Measurements from ENCODE around the gene C16orf87. TPM values are rescaled to one million over a fixed set of nuclear protein-coding genes. Genes with fewer than 3 reads are reported as not detected.
"Not testable (repeated sequence)": the region's sequence is repeated elsewhere in the genome, so short reads cannot be mapped to it uniquely, and the experiment has no call there.

The C16orf87 gene
- total RNA-seq, 2 experiments from 2014 or later, result 16.5 to 17.9 TPM

DNA sequence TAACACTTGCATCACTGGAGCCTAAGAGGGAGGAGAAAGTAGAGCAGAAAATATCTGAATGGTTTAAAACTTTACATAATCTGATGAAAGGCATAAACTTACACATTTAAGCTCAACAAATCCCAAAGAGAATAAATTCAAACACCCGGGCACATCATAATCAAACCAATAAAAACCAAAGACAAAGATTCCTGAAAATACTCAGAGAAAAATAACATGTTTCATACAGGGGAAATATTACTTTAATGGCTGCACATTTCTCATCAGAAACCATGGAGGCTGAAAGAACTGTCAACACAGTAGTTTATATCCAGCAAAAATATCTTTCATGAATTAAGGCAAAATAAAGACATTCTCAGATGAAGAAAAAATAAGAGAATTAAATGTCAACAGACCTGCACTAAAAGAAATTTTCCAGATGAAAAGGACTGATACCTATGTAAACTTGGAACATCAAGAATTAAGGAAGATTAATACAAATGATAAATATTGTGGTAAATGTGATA is 34.2 kb downstream of the C16orf87 start:
- peaks cover 45% of the 10 kb centered on the region for H3K36me3 Mint-ChIP-seq
- H3K9me3 Mint-ChIP-seq, result peaks cover 26% of the 10 kb centered on the region
- DNase-seq, result no peak
- no peak overlapping the region for H3K27ac Mint-ChIP-seq
- H3K27me3 Mint-ChIP-seq, result no peaks in the 10 kb centered on the region
- H3K4me1 Mint-ChIP-seq, result peaks cover 2% of the 10 kb centered on the region
- no peak overlapping the region for H3K4me3 Mint-ChIP-seq

DNA sequence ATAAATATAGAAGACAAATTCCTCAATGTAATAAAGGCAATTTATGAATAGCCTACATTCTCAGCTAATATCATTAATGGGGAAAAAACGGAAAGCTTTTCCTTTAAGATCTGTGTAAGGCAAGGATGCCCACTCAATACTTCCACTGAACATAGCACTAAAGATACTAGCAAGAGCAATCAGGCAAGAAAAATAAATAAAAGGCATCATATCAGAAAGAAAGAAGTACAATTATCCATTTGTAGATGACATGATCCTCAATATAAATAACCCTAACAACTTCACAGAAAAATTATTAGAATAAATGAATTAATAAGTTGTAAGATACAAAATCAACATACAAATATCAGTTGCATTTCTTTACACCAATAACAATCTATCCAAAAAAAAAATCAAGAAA is 37.1 kb downstream of the C16orf87 start:
- H3K27me3 Mint-ChIP-seq, result no peaks in the 10 kb centered on the region
- peaks cover 16% of the 10 kb centered on the region for H3K4me1 Mint-ChIP-seq
- no peak overlapping the region for H3K4me3 Mint-ChIP-seq
- H3K9me3 Mint-ChIP-seq, result peaks cover 26% of the 10 kb centered on the region
- peaks cover 47% of the 10 kb centered on the region for H3K36me3 Mint-ChIP-seq
- no peak for DNase-seq
- no peak overlapping the region for H3K27ac Mint-ChIP-seq

DNA sequence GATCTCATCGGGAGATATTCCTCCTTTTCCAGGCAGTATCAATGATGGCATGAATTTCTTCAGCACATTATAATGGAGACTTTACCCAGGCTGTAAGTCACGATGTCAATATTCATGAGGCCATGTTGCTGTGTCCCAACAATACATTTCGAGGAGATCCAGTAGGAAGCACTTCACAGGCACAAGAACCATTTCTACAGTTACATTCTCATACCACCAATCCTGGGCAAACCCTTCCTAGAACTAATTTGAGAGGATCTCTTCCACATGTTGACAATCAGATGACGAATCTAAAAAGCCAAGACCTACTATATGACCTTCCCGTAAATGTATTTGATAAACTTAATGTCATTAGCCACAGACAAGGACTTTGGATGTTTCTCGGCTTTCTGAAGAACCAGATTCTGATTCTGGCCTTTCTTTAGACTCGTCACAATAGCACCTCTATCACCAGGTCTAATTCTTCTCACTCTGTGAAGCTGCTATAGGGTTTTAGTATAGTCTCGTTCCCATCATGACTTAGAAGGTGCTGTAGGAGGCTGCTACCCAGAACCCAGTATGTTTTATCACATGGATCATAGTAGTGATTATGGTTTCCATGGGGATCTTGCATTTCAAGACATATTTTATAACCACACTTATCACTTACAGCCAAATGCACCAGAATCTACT is 40.2 kb downstream of the C16orf87 start:
- no peak for DNase-seq
- Mint-ChIP-seq H3K27me3 (no peaks in the 10 kb centered on the region), H3K36me3 (peaks cover 27% of the 10 kb centered on the region), H3K4me1 (peaks cover 16% of the 10 kb centered on the region), H3K9me3 (peaks cover 19% of the 10 kb centered on the region), H3K27ac (peak overlapping the region; percentile 39), H3K4me3 (peak overlapping the region; percentile 76)

DNA sequence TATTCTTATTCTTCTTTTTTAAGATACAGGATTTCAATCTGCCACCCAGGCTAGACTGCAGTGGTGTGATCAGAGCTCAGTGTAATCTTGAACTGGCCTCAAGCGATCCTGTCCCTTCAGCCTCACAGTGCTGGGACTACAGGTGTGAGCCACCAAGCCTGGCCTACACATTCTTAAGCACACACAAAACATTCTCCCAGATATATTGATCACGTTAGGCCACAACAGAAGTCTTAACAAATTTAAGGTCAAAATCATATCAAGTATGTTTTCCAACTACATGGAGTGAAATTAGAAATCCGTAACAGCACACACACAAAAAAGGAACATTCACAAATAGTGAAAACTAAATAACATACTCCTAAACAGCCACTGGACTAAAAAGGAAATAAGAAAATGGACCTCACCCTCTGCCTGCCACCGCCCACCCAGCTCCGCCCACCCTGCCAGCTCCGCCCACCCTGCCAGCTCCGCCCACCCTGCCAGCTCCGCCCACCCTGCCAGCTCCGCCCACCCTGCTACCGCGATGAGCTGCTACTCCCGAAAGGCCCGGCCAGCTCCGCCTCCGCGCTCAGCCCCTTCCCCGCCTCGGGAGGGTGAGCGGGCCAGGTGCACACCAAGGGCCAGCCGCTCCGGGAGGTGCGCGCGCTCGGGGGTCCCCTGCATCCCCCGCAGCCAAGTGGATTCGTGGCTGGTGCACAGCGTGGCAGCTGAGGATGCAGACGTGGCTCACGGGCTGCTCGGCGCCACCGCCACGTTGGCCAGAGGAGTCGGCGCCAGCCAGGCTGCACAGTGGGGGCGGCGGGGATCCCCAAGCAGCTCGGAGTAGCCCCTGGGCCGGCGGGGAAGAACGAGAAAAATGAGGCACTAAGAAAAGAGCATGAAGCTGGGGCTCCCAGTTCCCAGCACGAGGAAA is 41.2 kb downstream of the C16orf87 start:
- Mint-ChIP-seq H3K4me1 (peaks cover 16% of the 10 kb centered on the region), H3K27ac (peak overlapping the region; percentile 73), H3K27me3 (no peaks in the 10 kb centered on the region), H3K9me3 (peaks cover 13% of the 10 kb centered on the region), H3K36me3 (peaks cover 17% of the 10 kb centered on the region), H3K4me3 (peak overlapping the region; percentile 76)
- DNase-seq, result peak; percentile 83

DNA sequence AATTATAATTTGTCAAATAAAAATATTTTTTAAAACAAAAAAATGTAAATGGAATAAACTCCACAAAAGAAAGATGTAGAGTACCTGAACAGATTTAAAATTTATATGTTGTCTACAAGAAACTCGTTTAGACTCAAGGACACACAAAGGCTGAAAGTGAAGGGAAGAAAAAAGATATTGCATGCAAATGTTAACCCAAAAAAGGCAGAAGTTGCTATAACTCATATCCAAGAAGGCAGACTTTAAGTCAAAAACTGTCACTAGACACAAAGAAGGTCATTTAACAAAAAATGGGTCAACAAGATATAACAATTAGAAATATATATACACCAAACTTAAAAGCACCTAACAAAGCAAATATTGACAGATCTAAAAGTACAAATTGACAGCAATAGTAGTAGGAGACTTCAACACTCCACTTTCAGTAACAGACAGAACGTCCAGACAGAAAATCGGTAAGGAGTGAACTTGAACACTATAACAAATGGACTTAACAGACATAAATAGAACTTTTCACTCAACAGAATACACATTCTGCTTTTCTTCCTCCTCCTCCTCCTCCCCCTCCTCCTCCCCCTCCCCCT is 42.0 kb downstream of the C16orf87 start:
- no peak overlapping the region for H3K4me3 Mint-ChIP-seq
- H3K9me3 Mint-ChIP-seq, result peaks cover 8% of the 10 kb centered on the region
- peaks cover 16% of the 10 kb centered on the region for H3K4me1 Mint-ChIP-seq
- H3K27ac Mint-ChIP-seq, result no peak overlapping the region
- no peak for DNase-seq
- H3K27me3 Mint-ChIP-seq, result no peaks in the 10 kb centered on the region
- peaks cover 12% of the 10 kb centered on the region for H3K36me3 Mint-ChIP-seq

DNA sequence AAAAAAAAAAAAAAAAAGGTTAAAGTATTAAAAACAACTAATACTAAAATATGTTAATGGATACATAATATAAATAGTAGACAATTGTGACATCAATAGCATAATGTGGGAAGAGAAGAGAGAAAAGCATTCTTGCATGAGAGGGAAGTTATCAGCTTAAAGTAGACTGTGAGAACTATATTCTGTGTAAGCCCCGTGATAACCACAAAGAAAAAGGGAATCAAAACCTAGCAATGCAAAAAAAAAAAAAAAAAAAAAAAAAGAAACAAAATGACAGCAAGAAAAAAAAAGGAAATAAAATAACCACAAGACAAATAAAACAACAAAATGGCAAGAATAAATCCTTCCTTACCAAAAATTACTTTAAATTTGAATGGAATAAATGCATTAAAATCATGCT is 43.1 kb downstream of the C16orf87 start:
- Mint-ChIP-seq H3K27me3 (no peaks in the 10 kb centered on the region), H3K27ac (no peak overlapping the region), H3K36me3 (peaks cover 9% of the 10 kb centered on the region), H3K4me1 (peaks cover 16% of the 10 kb centered on the region), H3K9me3 (peaks cover 4% of the 10 kb centered on the region), H3K4me3 (no peak overlapping the region)
- no peak for DNase-seq

DNA sequence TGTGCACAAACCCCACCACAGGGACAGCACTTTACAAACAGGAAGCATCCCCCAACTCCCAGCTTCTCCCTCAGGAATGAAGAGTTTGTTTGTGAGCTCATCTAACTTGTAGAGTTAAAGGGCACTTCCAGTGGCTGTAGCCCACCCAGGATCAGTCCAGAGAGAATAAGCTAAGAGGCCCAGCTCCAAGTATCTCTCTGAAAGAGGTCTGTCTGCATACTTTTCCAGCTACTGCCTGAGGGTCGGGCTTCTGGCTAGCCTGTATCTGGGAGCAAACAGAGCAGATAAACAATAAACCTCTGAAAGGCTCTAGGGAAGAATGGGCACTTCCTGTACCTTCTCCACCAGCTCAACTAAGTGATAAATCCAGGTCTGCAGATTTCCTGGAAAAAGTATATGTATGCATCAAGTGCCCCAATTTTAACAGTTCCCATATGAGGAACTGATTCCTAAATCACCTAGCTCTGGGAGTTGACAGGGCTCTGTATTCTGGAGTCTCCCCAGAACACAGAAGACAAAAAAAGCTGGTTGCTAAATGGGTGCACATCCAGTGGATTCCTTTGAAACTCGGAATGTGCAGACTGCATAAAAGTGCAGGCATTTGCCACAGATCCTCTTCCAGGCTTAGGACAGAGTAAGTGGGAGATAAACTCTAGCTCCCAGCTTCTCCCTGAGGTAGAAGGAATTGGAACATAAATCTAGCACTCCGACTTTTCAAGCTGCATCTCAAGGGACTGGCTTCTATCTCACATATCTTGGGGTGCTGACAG is 45.7 kb downstream of the C16orf87 start:
- H3K4me1 Mint-ChIP-seq, result peaks cover 6% of the 10 kb centered on the region
- no peak overlapping the region for H3K27ac Mint-ChIP-seq
- no peak overlapping the region for H3K4me3 Mint-ChIP-seq
- H3K36me3 Mint-ChIP-seq, result peaks cover 2% of the 10 kb centered on the region
- no peak for DNase-seq
- H3K9me3 Mint-ChIP-seq, result peaks cover 1% of the 10 kb centered on the region
- H3K27me3 Mint-ChIP-seq, result no peaks in the 10 kb centered on the region

DNA sequence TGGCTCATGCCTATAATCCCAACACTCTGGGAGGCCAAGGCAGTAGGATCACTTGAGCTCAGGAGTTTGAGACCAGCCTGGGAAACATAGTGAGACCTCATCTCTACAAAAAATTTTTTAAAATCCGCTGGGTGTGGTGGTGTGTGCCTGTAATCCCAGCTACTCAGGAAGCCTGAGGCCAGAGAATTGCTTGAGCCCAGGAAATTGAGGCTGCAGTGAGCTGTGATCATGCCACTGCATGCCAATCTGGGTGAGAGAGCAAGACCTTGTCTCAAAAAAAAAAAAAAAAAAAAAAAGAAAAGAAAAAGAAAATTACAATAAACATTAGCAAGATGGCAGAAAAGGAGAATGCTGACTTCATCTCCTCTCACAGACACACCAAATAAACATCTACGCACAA is 46.4 kb downstream of the C16orf87 start:
- not testable (repeated sequence) for H3K36me3 Mint-ChIP-seq, H3K9me3 Mint-ChIP-seq, H3K27me3 Mint-ChIP-seq, H3K4me3 Mint-ChIP-seq, H3K4me1 Mint-ChIP-seq, DNase-seq, H3K27ac Mint-ChIP-seq

DNA sequence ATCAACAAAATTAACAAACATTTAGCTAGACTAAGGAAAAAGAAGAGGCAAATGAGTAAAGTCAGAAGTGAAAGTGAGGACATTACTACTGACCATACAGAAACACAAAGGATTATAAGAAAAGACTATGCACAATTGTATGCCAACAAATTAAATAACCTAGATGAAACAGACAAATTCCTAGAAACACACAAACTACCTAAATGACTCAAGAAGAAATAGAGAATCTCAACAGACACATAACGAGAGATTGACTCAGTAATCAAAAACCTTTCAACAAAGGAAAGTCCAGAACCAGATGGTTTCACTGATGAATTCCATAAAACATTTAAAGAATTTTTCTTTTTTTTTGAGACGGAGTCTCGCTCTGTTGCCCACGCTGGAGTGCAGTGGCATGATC is 47.2 kb downstream of the C16orf87 start:
- H3K27ac Mint-ChIP-seq, result no peak overlapping the region
- no peaks in the 10 kb centered on the region for H3K27me3 Mint-ChIP-seq
- DNase-seq, result no peak
- H3K9me3 Mint-ChIP-seq, result peaks cover 1% of the 10 kb centered on the region
- H3K4me3 Mint-ChIP-seq, result no peak overlapping the region
- H3K4me1 Mint-ChIP-seq, result no peaks in the 10 kb centered on the region
- no peaks in the 10 kb centered on the region for H3K36me3 Mint-ChIP-seq

DNA sequence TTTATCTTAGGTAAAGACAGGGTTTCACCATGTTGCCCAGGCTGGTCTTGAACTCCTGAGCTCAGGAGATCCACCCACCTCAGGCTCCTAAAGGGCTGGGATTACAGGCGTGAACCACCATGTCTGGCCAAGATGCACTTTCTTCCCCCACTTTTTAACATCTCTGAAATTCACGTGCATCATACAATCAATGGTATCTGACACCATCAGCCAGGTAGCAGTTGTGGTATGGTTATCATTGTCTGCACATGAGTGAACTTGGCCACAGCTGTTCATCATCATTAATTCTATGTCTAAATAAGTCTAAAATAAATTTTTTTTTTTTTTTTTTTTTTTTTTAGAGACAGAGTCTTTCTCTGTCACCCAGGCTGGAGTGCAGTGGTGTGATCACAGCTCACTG is 48.7 kb downstream of the C16orf87 start:
- DNase-seq, result no peak
- Mint-ChIP-seq H3K27ac (no peak overlapping the region), H3K36me3 (no peaks in the 10 kb centered on the region), H3K27me3 (no peaks in the 10 kb centered on the region), H3K4me3 (no peak overlapping the region), H3K9me3 (peaks cover 1% of the 10 kb centered on the region), H3K4me1 (no peaks in the 10 kb centered on the region)

DNA sequence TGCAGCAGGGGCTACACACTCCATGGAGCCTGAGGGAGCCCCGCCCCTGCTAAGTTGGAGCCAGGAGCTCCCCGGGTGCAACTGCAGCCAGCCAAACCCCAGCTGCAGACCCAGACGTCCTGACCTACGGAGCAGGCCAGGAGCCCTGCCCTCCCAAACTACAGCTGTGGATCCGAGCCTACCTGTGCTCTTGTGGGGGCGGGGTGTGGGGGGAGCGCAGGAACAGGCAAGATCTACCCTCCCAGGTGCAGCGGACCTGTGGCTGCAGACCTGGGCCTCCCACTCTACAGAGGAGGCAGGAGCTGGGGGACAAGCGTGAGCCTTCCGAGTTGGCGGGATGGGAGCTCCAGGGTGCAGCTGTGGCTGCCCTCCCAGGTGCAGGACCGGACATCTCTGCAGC is 53.2 kb downstream of the C16orf87 start:
- Mint-ChIP-seq H3K4me1 (no peaks in the 10 kb centered on the region), H3K9me3 (no peaks in the 10 kb centered on the region), H3K27me3 (no peaks in the 10 kb centered on the region), H3K36me3 (no peaks in the 10 kb centered on the region), H3K27ac (no peak overlapping the region), H3K4me3 (no peak overlapping the region)
- DNase-seq, result no peak

DNA sequence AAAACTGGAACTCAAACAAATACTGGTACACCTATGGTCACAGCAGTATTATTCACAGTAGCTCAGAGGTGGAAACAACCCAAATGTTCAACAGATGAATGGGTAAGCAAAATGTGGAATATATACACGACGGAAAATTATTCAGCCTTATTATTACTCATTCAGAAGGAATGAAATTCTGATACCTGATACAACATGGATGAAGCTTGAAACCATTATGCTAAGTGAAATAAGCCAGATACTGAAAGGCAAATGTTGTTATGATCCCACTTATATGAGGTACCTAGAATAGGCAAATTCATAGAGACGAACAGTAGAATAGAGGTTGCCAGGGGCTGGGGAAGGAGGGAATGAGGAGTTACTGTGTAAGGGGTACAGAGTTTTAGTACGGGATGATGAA is 55.8 kb downstream of the C16orf87 start:
- Mint-ChIP-seq H3K27ac (no peak overlapping the region), H3K9me3 (no peaks in the 10 kb centered on the region), H3K36me3 (no peaks in the 10 kb centered on the region), H3K4me1 (no peaks in the 10 kb centered on the region), H3K4me3 (no peak overlapping the region), H3K27me3 (no peaks in the 10 kb centered on the region)
- DNase-seq, result no peak

DNA sequence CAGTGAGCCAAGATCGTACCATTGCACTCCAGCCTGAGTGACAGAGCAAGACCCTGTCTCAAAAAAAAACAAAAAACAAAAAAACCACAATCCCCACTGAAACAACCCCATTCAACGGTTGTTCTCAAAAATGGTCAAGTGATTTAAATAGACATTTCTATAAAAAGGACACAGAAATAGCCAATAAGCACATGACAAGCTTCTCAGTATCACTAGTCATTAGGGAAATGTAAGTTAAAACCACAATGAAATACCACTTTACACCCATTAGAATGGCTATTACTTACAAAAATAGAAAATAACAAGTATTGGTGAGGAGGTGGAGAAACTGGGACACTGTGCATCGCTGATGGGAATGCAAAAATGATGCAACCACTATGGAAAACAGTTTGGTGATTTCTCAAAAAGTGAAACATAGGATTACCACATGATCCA is 56.2 kb downstream of the C16orf87 start:
- H3K4me3 Mint-ChIP-seq, result no peak overlapping the region

DNA sequence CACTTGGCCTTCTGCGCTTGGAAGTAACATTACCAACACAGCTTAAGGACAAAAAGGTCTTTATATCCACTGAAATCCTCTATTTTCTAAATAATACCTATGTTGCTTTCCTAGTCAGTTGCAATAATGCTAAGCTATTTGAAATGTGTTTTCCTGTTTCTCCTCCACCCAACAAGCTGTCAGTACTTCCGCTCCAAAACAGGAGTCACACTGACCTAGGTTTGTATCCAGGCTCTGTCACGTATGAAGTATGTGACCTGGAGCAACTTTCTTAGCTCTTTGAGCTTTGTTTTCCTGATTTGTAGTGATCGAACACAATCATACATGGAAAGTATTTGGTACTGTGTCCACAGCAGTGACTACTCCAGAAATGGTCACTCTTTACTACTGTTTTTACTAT is 58.5 kb downstream of the C16orf87 start:
- Mint-ChIP-seq H3K36me3 (no peaks in the 10 kb centered on the region), H3K9me3 (no peaks in the 10 kb centered on the region), H3K4me1 (no peaks in the 10 kb centered on the region), H3K27ac (no peak overlapping the region), H3K27me3 (no peaks in the 10 kb centered on the region), H3K4me3 (no peak overlapping the region)
- DNase-seq, result no peak

More for the DNA sequence above, 56.2 kb downstream of the C16orf87 start:
- no peaks in the 10 kb centered on the region for H3K27me3 Mint-ChIP-seq
- no peak for DNase-seq
- H3K27ac Mint-ChIP-seq, result no peak overlapping the region
- no peaks in the 10 kb centered on the region for H3K36me3 Mint-ChIP-seq
- no peaks in the 10 kb centered on the region for H3K4me1 Mint-ChIP-seq
- no peaks in the 10 kb centered on the region for H3K9me3 Mint-ChIP-seq

DNA sequence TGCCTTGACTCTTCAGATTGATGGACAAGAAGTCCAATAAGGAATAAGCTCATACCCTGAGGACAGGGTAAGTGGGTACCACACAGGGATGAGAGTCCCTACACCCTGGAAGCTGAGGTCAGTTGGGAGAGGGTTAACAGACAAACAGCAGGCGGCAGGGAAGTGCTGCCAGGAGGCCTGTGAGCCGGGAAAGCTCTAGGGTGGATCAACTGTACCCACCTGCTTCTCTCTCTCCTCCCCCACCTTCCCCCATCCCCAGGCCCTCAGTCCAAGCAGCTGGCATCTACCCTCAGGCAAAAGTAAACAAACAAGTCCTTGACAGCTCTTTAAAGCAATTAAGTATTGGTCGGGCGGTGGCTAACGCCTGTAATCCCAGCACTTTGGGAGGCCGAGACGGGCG is 62.2 kb downstream of the C16orf87 start:
- Mint-ChIP-seq H3K27ac (no peak overlapping the region), H3K9me3 (no peaks in the 10 kb centered on the region), H3K27me3 (no peaks in the 10 kb centered on the region), H3K4me3 (no peak overlapping the region), H3K36me3 (no peaks in the 10 kb centered on the region), H3K4me1 (peaks cover 2% of the 10 kb centered on the region)
- DNase-seq, result no peak

Data from activated naive CD8-positive, alpha-beta T cell treated with anti-CD3 and anti-CD28 coated beads for 36 hours (primary cell).